HepG2 (cell line): ENCODE data around the gene RPH3AL.

Experiments
- BRCA1 ChIP-seq: sonication (generic); formaldehyde crosslinking; IDR thresholded peaks from 2 replicates; pipeline ENCODE4 v1.4.0; 2020; ENCODE audit warnings: missing genetic modification reagents
- NFYB ChIP-seq: sonication (generic); formaldehyde crosslinking; IDR thresholded peaks from 2 replicates; pipeline ENCODE4 v1.4.0; 2020; ENCODE audit warnings: missing genetic modification reagents
- POLR2A ChIP-seq, 2 experiments: IDR thresholded peaks; 2 replicates each; pipeline ENCODE4 v1.6.1; 2011; ENCODE audit warnings: low read depth in 2 of 2, low read length in 2 of 2, mild to moderate bottlenecking in 1 of 2, moderate library complexity in 1 of 2; ENCODE audit not compliant: insufficient read depth in 1 of 2
- RAD51 ChIP-seq: fragments of 450-650 bp; IDR thresholded peaks from 2 replicates; pipeline ENCODE4 v1.6.1; 2016; ENCODE audit warnings: borderline replicate concordance
- SMARCC2 ChIP-seq: fragments of 450-650 bp; IDR thresholded peaks from 2 replicates; pipeline ENCODE4 v1.6.1; 2017; ENCODE audit warnings: antibody characterized with exemption, mild to moderate bottlenecking
- TAF1 ChIP-seq: sonication (generic); formaldehyde crosslinking; IDR thresholded peaks from 2 replicates; pipeline ENCODE4 v1.4.0; 2020; ENCODE audit warnings: missing genetic modification reagents
- TF ChIP-seq, protein P1 (sequence below): sonication (generic); formaldehyde crosslinking; IDR thresholded peaks from 2 replicates; pipeline ENCODE4 v1.5.0; 2020; ENCODE audit warnings: mild to moderate bottlenecking, missing genetic modification reagents
- TF ChIP-seq, protein P2 (sequence below): sonication (generic); formaldehyde crosslinking; IDR thresholded peaks from 2 replicates; pipeline ENCODE4 v1.5.0; 2020; ENCODE audit warnings: mild to moderate bottlenecking, missing genetic modification reagents

DNA sequence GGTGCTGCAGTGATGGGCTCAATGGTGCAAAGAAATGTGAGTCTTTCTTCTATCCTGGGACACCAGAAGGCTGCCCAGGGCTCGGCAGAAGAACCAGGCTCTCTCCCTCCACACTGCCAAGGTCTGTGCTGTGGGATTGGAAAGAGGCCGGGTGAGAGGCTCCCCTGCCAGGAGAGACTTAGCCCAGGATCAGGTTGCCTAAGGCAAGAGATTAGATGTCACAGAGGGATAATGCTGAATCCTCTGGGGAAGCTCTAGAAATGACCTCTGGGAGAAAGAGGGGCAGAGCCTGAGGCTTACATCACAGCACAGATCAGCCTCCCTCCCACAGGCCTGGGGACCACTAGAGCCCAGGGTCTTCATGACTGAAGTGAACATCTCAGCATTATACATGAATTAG, 165.5 kb downstream of the RPH3AL start:
- TF ChIP-seq POLR2A (IDR thresholded peaks at IDR 0.05; ENCODE audit: insufficient read depth in 1 of 2, low read depth in 2 of 2, low read length in 2 of 2) (no peak), SMARCC2 (no peak), BRCA1 (CRISPR knock-in tag) (no peak), TAF1 (CRISPR knock-in tag) (no peak), NFYB (no peak), RAD51 (no peak)
- TF ChIP-seq, protein P1, sequence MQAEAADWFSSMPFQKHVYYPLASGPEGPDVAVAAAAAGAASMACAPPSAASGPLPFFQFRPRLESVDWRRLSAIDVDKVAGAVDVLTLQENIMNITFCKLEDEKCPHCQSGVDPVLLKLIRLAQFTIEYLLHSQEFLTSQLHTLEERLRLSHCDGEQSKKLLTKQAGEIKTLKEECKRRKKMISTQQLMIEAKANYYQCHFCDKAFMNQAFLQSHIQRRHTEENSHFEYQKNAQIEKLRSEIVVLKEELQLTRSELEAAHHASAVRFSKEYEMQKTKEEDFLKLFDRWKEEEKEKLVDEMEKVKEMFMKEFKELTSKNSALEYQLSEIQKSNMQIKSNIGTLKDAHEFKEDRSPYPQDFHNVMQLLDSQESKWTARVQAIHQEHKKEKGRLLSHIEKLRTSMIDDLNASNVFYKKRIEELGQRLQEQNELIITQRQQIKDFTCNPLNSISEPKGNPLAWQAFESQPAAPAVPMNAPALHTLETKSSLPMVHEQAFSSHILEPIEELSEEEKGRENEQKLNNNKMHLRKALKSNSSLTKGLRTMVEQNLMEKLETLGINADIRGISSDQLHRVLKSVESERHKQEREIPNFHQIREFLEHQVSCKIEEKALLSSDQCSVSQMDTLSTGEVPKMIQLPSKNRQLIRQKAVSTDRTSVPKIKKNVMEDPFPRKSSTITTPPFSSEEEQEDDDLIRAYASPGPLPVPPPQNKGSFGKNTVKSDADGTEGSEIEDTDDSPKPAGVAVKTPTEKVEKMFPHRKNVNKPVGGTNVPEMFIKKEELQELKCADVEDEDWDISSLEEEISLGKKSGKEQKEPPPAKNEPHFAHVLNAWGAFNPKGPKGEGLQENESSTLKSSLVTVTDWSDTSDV (CRISPR knock-in tag), result no peak
- TF ChIP-seq, protein P2, sequence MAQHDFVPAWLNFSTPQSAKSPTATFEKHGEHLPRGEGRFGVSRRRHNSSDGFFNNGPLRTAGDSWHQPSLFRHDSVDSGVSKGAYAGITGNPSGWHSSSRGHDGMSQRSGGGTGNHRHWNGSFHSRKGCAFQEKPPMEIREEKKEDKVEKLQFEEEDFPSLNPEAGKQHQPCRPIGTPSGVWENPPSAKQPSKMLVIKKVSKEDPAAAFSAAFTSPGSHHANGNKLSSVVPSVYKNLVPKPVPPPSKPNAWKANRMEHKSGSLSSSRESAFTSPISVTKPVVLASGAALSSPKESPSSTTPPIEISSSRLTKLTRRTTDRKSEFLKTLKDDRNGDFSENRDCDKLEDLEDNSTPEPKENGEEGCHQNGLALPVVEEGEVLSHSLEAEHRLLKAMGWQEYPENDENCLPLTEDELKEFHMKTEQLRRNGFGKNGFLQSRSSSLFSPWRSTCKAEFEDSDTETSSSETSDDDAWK (CRISPR knock-in tag), result no peak
